Retinal pigment epithelial cell (primary cell): ENCODE measurements around the gene MXD4.

Experiments used
- DNase-seq: peaks from one replicate; pipeline ENCODE4 v3.0.0-alpha.2; 2010; ENCODE audit warnings: low read depth
- H3K4me3 ChIP-seq: 2 replicates; pipeline ENCODE4 v1.5.1; 2011; ENCODE audit warnings: mild to moderate bottlenecking, low read length, control low read depth, moderate library complexity
- CTCF ChIP-seq: conservative IDR thresholded peaks from 2 replicates; pipeline ENCODE4 v1.5.1; 2011; ENCODE audit warnings: low read depth, low read length, control low read depth, inconsistent platforms

Gene MXD4

GRCh38 chr4:2243681-2244380 is 18.1 kb downstream of the MXD4 start:
- peak; percentile 25 for TF ChIP-seq CTCF
- DNase-seq, result no peak
- no peak overlapping the region for H3K4me3 ChIP-seq

- DNase-seq, result peak; percentile 89
- no peak for TF ChIP-seq CTCF
- H3K4me3 ChIP-seq, result peak within 1 kb of the TSS; percentile 85
Observed at GRCh38 chr4:2241410-2242353, 20.2 kb downstream of the MXD4 start, which contains the start of the genes HAUS3 and POLN. Gene HAUS3, minus strand, starts transcription at chr4:2242121. Its CDS starts 1,175 bp downstream, at chr4:2240946. Gene POLN, minus strand, starts transcription at chr4:2242121. Its CDS starts 12,890 bp downstream, at chr4:2229231.

- TF ChIP-seq CTCF, result no peak
- no peak for DNase-seq
- peak overlapping the region; percentile 85 for H3K4me3 ChIP-seq
Observed at GRCh38 chr4:2241003-2241402, 20.9 kb downstream of the MXD4 start.

- H3K4me3 ChIP-seq, result no peak overlapping the region
- DNase-seq, result no peak
- no peak for TF ChIP-seq CTCF
Observed at GRCh38 chr4:2236944-2237666, 24.8 kb downstream of the MXD4 start.

GRCh38 chr4:2231082-2231481 is 30.8 kb downstream of the MXD4 start:
- no peak for TF ChIP-seq CTCF
- no peak overlapping the region for H3K4me3 ChIP-seq
- no peak for DNase-seq

- H3K4me3 ChIP-seq, result no peak overlapping the region
- no peak for TF ChIP-seq CTCF
- DNase-seq, result no peak
Observed at GRCh38 chr4:2226261-2226660, 35.6 kb downstream of the MXD4 start.
